Mucosa of descending colon (tissue), 3 donors: ENCODE data around the gene SEPTIN8. TPM values are rescaled to one million over a fixed set of nuclear protein-coding genes. Genes with fewer than 3 reads are reported as not detected.

Experiments
- ATAC-seq: fragments of 200-7000 bp; cut with Tn5 transposase; one replicate; pipeline ENCODE4 v1.9.1; 2020; ENCODE audit warnings: mild to moderate bottlenecking, moderate library complexity
- DNase-seq, 3 donors: peaks; one replicate each; pipeline ENCODE4 v3.0.0-alpha.2; 2020
- H3K36me3 ChIP-seq: fragments of 200-600 bp; one replicate; pipeline ENCODE4 v1.8.0; 2021; ENCODE audit warnings: low read depth, mild to moderate bottlenecking
- H3K4me1 ChIP-seq: fragments of 200-600 bp; one replicate; pipeline ENCODE4 v1.8.0; 2021; ENCODE audit warnings: low read depth, mild to moderate bottlenecking
- H3K4me3 ChIP-seq: fragments of 200-600 bp; one replicate; pipeline ENCODE4 v1.8.0; 2021; ENCODE audit warnings: mild to moderate bottlenecking
- H3K9me3 ChIP-seq: fragments of 200-600 bp; one replicate; pipeline ENCODE4 v1.8.0; 2021; ENCODE audit warnings: mild to moderate bottlenecking
- CTCF ChIP-seq: fragments of 200-600 bp; IDR thresholded peaks from one replicate; pipeline ENCODE4 v1.8.0; 2022; ENCODE audit warnings: antibody characterized with exemption, mild to moderate bottlenecking
- intact Hi-C, 2 donors: fragments of 100-400 bp; cut with DNase I in 1 of 2; cut with micrococcal nuclease in 1 of 2; formaldehyde crosslinking; loops; one replicate each; pipeline versions ENCODE4 v1.11.0 to v1.11.1; 2022; cut with DNase I, micrococcal nuclease
- total RNA-seq, 3 donors: library from RNA; stranded (reverse); fragmentation: NEBNext Ultra II Directional in 2 of 3; extraction: Animal tissue kit (Norgen Biotek cat#: 25700) in 2 of 3; gene quantifications; one replicate each; pipeline versions ENCODE4 v1.2.1 to v1.2.4, GENCODE V29; 2021 to 2023
- donor health status: DM: no; HTN: no; CAD: no; lungs with moderate emphysema.
- donor health status: DM: no; HTN: no; CAD: no.
- donor health status: DM: no; HTN: yes; CAD: no.

Gene SEPTIN8
- total RNA-seq, 3 donors from 2014 or later: 49.9 to 64.7 (median 61.1) TPM

- H3K9me3 ChIP-seq: no peaks in the 10 kb centered on the region
- no peaks in the 10 kb centered on the region for H3K4me1 ChIP-seq
- intact Hi-C loops: no loop called here
- no peak for DNase-seq
- no peak for ATAC-seq
- no peak overlapping the region for H3K4me3 ChIP-seq
- no peak for TF ChIP-seq CTCF
- no peaks in the 10 kb centered on the region for H3K36me3 ChIP-seq
Observed at GRCh38 chr5:132756542-132756941, 20.5 kb downstream of the SEPTIN8 start.

GRCh38 chr5:132754947-132755346 lies 22.1 kb downstream of the SEPTIN8 start:
- no peak for DNase-seq
- intact Hi-C loops: no loop called here
- Histone ChIP-seq H3K4me1 (no peaks in the 10 kb centered on the region), H3K36me3 (no peaks in the 10 kb centered on the region), H3K4me3 (no peak overlapping the region), H3K9me3 (no peaks in the 10 kb centered on the region)
- ATAC-seq: no peak
- TF ChIP-seq CTCF: no peak

GRCh38 chr5:132754111-132754510 lies 22.9 kb downstream of the SEPTIN8 start:
- no peaks in the 10 kb centered on the region for H3K36me3 ChIP-seq
- intact Hi-C loops: no loop called here
- ATAC-seq (no peak), DNase-seq (no peak)
- no peak overlapping the region for H3K4me3 ChIP-seq
- no peak for TF ChIP-seq CTCF
- no peaks in the 10 kb centered on the region for H3K4me1 ChIP-seq
- H3K9me3 ChIP-seq: no peaks in the 10 kb centered on the region

- intact Hi-C loops: no loop called here
- no peaks in the 10 kb centered on the region for H3K36me3 ChIP-seq
- ATAC-seq: peak; percentile 50
Observed at GRCh38 chr5:132753135-132753987, 23.7 kb downstream of the SEPTIN8 start.

GRCh38 chr5:132752581-132753125 lies 24.4 kb downstream of the SEPTIN8 start:
- DNase-seq: no peak
- no peak for ATAC-seq
- intact Hi-C loops: no loop called here
- H3K9me3 ChIP-seq: no peaks in the 10 kb centered on the region
- no peak overlapping the region for H3K4me3 ChIP-seq
- TF ChIP-seq CTCF: no peak
- H3K4me1 ChIP-seq: no peaks in the 10 kb centered on the region
- H3K36me3 ChIP-seq: no peaks in the 10 kb centered on the region

More at GRCh38 chr5:132753135-132753987, 23.7 kb downstream of the SEPTIN8 start:
- Histone ChIP-seq H3K9me3 (no peaks in the 10 kb centered on the region), H3K4me1 (no peaks in the 10 kb centered on the region), H3K4me3 (no peak overlapping the region)
- no peak for TF ChIP-seq CTCF
- DNase-seq: peak in 1 of 3 donors; percentile 20
